ENCODE data around the gene KIAA1671.

KIAA1671 gene

GRCh38 chr22:25114369-25115362 lies 162.2 kb downstream of the KIAA1671 start:
- no peak for TF ChIP-seq CTCF (IDR thresholded peaks at IDR 0.05; ENCODE audit: low read depth, low read length)
- H3K4me3 ChIP-seq (ENCODE audit: low read depth, low read length), result no peak overlapping the region

GRCh38 chr22:25119609-25120008 lies 167.1 kb downstream of the KIAA1671 start:
- H3K4me3 ChIP-seq (ENCODE audit: low read depth, low read length), result no peak overlapping the region
- no peak for TF ChIP-seq CTCF (IDR thresholded peaks at IDR 0.05; ENCODE audit: low read depth, low read length)

- TF ChIP-seq CTCF (IDR thresholded peaks at IDR 0.05; ENCODE audit: low read depth, low read length), result no peak
- no peak overlapping the region for H3K4me3 ChIP-seq (ENCODE audit: low read depth, low read length)
Measured at GRCh38 chr22:25120093-25120561, 167.6 kb downstream of the KIAA1671 start.

GRCh38 chr22:25120761-25121212 lies 168.3 kb downstream of the KIAA1671 start:
- H3K4me3 ChIP-seq (ENCODE audit: low read depth, low read length), result no peak overlapping the region

GRCh38 chr22:25122136-25122764 lies 169.7 kb downstream of the KIAA1671 start:
- H3K4me3 ChIP-seq (ENCODE audit: low read depth, low read length), result no peak overlapping the region
- TF ChIP-seq CTCF (IDR thresholded peaks at IDR 0.05; ENCODE audit: low read depth, low read length), result no peak

More at GRCh38 chr22:25120761-25121212, 168.3 kb downstream of the KIAA1671 start:
- TF ChIP-seq CTCF (IDR thresholded peaks at IDR 0.05; ENCODE audit: low read depth, low read length), result no peak

- no peak overlapping the region for H3K4me3 ChIP-seq (ENCODE audit: low read depth, low read length)
- no peak for TF ChIP-seq CTCF (IDR thresholded peaks at IDR 0.05; ENCODE audit: low read depth, low read length)
Measured at GRCh38 chr22:25123677-25124076, 171.2 kb downstream of the KIAA1671 start.

All from WI38 (cell line).